ENCODE data around the gene HCRT.
A peak's percentile ranks its signal among the peaks of the same experiment; 100 is the strongest.
"Not testable (repeated sequence)": the region's sequence is repeated elsewhere in the genome, so short reads cannot be mapped to it uniquely, and the experiment has no call there.

The HCRT gene

DNA sequence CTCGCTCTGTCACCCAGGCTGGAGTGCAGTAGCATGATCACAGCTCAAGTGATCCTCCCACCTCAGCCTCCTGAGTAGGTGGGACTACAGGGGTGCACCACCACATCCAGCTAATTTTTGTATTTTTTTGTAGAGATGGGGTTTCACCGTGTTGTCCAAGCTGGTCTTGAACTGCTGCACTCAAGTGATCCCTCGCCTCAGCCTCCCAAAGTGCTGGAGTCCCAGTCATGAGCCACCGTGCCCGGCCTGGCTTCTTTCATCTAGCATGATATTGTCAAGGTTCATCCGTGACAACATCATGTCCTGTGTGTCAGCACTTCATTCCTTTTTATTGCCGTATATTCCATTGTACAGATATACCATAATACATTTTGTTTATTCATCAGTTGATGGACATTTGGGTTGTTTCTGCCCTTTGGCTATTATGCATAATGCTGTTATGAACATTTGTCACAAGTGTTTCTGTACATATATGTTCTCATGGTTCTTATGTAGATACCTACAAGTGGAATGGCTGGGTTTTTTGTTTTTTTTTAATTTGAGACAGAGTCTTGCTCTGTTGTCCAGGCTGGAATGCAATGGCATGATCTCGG lies 12.4 kb upstream of the HCRT start:
- DNase-seq = no peak

DNA sequence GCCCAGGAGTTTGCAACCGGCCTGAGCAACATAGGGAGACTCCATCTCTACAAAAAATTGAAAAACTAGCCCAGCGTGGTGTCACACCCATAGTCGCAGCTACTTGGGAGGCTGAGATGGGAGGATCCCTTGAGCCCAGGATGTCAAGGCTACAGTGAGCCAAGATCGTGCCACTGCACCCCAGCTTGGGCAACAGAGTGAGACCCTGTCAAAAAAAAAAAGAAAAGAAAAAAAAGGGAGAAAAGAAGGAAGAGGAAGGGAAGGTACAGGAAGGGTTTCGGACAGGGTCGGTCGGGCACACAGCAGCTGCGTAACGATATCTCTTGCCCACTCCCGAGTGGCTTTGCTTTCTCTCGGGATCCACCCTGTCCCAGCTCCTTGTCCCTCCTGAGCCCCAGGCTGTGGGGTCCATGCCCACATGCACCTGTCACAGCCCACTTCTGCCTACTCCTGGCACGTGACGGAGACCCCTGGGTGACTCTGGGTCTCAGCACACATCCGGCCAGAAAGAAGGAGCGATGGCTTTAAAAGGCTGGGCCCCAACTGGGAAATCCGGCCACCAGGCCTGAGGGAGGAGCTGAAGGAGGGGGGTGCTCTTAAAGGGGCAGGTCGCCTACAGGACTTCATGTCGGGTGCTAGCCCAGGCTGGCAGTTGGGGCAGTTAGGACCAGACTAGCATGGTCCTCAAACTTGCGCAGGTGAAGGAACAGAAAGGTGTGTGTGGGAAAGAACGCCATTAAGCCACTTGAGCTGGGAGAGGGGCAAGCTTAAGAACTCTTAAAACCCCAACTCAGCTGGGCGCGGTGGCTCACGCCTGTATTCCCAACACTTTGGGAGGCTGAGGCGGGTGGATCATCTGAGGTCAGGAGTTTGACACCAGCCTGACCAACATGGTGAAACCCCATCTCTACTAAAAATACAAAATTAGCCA lies 9.0 kb upstream of the HCRT start, which contains the start of gene GHDC:
TSS of gene GHDC (minus strand) at position 526 of the 931 bp plus-strand sequence. CDS start 913 bp downstream, outside the sequence.
- peak; percentile 81 for DNase-seq

DNA sequence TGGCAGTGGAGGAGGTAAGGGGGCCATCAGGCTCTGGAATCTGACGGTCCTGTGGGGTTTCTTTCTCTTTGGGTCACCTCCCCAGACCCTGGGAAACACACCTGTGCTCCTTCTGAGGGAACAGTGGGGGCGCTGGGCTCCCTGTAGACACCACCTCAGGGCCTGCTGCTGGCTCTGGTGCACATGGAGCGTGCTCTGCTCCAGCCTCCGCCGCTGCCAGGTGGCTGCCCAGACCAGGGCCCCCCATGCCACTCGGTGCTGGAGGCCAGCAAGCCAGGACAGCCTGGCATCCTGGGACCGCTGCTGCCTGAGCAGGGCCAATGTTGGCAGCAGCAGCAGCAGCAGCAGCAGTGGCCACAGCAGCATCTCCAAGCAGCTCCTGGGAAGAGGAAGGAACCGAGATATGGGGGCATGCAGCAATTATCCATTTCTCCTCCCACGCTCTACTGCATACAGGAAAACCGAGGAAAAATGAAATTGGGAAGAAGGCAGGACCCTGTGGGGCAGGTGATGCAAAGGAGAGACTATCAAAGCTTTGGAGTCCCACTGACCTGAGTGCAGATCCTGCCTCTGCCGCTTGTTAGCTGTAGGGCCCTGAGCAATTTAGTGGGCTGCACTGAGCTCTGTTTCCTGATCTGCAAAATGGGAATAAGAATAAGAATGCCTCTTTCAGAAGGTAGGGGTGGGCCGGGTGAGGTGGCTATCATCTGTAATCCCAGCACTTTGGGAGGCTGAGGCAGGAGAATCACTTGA lies 8.1 kb upstream of the HCRT start:
- no peak for DNase-seq

DNA sequence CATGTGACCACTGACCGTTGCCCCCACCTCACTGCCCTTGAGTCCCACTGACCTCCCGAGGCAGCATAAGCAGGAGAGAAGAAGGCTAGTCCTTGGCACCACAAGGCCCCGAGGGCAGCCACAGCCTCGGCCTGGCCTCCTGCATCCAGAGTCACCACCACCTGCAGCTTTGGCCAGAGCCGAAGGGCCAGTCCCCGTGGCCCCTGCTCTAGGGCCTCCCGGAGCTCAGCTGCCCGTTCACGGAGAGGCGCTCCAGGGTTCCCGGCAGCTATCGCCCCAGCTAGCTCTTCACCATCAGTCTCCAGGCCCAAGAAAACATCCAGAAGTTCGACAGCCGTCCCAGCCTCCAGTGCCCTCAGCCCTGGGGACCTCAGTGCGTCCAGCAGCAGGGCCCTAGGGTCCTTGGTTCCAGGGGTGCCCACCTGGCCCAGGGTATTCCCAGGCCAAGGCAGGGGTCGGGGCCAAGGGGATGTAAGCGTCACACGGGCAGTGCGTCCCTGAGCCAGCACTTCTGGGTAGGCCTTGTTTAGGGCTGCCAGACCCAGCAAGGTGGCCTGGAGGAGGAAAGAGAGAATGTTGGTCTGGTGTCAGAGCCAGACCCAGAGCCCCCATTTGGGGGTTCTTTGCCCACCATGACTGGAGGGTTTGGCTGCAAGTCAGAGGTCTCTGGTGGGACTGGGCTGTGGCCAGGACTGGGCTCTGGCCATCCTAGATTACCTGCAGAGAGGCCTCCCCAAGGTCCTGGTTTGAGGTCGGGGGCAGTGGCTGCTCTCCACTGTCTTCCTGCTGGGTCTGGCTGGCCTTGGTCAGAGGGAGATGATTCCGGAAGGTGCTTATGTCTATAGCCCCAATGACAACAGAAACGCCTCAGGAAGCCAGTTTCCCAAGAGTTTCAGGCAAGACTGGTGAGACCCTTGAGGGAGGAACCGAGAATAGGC lies 7.2 kb upstream of the HCRT start:
- DNase-seq = no peak

DNA sequence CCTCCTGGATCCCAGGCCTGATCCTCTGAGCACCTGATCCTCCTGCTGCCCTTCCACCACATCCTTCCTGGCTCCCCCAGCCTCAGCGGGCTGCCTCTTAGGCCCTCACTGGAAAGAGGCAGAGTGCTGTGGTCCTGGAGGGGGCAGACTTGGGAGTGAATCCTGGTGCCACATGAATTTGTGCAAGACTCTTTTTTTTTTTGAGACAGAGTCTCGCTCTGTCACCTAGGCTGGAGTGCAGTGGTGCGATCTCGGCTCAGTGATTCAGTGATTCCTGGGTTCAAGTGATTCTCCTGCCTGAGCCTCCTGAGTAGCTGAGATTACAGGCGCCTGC lies 6.0 kb upstream of the HCRT start:
- no peak for DNase-seq

DNA sequence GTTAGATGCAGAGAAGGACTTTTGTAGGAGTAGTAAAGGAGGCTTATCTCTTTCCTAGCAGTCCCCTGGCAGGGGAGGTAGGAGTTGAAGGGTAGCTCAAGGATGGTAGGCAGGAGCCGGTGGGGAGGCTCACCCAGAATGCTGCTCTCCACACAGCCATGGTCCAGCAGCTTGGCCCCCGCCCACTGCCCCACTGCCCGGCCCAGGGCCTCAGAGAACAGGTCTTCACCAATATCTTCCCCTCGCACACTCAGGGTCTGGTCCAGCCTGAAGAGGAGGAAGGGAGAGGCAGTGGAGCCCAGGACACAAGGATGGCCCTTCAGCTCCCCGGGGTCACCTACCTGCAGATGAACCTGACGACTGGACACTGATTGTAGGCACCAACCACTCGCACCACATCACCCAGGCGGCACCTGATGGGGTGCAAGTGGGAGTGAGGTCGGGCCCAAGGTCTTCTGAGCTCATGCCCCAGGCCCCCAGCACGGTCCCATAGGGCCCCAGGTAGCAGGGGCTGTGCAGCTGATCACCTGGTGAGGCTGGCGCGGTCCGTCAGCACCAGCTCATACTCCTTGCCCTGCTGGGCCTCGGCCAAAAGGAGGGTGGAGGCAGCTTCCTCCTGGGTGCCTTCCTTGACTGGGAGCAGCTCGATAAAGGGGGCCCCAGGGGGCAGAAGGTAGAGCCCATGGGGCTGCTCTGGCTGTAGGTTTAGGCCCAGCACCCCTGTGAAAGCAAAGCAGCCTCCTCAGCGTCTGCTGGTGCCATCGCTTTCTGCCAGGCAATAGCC lies 5.4 kb upstream of the HCRT start:
- DNase-seq = no peak

DNA sequence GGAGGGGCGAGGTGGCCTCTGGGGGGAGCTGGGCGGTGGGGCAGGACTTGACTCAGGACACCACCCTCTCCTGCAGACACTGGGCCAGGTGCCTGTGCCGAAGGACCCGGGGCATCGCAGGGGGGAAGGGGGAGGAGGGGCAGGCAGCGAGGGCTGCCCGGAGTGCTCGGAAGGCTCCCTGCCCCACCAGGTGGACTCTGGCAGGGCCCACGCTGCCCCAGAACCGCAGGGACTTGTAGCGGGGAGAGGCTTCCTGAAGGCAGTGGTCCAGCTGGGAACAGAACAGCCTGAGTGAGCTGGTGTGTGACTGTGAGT lies 4.4 kb upstream of the HCRT start:
- DNase-seq = no peak

DNA sequence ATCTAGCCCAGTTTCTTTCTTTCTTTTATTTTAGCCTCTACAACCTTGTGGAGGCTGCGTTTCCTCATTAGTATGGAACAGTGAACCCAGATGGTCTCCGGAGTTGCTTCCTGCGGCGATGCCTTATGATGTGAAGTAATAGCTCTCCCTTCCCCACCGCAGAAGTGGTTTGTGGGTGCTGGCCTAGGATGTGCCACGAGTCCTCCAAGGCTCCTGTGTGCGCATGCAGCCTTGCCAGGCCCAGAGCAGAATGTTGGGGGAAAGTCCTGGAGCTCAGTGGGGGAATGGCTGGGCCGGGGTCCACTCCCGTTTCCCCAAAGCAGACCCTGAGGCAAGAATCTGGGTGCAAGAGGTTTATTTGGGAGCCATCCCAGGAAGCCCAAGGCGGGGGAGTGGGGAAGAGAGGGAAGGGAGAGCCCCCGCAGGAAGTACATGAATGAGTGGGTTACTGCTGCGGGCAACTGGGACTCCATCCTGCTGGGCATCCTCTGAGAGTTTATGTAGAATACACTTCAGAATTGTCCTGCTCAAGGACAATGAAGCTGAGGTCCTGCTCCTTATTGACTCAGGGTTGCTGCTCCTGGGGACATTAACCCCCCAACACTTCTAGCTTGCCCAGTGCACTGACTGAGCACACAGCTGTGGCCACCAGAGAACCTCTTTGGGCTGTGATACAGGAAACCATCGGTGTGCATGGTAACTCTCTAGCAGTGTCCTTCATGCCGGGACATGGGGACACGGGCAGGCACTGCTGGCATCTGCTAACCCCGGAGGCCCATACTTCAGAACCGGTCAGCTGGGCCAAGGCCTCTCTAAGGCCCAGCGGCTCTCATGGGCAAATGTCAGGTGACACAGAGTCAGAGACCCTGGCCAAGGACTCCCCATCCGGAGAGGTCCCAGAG lies 3.7 kb upstream of the HCRT start:
- DNase-seq = no peak

DNA sequence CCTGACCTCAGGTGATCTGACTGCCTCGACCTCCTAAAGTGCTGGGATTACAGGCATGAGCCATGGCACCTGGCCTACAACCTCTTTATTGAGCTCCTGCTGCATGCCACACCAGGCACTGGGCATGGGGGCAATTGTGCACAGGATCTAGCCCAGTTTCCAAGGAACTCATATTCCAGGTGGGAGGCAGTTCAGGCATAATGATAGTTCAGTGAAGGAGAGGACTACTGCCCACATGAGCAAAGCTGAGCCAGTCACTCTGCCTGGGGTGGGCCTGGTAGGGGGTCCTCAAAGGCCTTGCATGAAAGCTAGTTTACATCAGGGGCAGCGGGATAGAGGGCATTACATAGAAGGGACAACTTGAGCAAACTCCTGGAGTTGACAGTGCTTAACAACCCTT lies 2.6 kb upstream of the HCRT start:
- no peak for DNase-seq

DNA sequence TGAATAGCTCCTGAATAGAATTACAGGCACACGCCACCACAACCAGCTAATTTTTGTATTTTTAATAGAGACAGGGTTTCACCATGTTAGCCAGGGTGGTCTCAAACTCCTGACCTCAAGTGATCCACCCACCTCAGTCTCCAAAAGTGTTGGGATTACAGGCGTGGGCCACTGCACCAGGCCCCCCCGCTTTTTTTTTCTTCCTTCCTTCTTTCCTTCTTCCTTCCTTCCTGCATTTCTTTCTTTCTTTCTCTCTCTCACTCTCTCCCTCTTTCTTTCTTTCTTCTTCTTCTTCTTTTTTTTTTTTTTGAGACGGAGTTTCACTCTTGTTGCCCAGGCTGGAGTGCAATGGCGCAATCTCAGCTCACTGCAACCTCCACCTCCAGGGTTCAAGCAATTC lies 939 bp upstream of the HCRT start:
- not testable (repeated sequence) for DNase-seq

DNA sequence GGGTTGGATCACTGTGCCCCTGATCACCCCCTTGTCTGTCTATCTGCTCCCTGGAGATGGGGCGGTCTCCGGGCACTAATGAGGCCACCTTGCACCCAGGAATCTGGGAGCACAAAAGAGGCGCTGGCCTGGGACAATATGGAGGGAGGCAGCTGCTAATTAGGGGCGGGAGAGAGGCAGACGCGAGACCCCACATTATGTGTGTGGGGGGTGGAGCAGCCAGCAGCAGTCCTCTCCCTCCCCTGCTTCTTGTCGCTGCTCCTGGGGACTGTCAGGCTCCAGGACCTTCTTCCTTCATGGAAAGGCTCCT lies 324 bp upstream of the HCRT start:
- no peak for DNase-seq

DNA sequence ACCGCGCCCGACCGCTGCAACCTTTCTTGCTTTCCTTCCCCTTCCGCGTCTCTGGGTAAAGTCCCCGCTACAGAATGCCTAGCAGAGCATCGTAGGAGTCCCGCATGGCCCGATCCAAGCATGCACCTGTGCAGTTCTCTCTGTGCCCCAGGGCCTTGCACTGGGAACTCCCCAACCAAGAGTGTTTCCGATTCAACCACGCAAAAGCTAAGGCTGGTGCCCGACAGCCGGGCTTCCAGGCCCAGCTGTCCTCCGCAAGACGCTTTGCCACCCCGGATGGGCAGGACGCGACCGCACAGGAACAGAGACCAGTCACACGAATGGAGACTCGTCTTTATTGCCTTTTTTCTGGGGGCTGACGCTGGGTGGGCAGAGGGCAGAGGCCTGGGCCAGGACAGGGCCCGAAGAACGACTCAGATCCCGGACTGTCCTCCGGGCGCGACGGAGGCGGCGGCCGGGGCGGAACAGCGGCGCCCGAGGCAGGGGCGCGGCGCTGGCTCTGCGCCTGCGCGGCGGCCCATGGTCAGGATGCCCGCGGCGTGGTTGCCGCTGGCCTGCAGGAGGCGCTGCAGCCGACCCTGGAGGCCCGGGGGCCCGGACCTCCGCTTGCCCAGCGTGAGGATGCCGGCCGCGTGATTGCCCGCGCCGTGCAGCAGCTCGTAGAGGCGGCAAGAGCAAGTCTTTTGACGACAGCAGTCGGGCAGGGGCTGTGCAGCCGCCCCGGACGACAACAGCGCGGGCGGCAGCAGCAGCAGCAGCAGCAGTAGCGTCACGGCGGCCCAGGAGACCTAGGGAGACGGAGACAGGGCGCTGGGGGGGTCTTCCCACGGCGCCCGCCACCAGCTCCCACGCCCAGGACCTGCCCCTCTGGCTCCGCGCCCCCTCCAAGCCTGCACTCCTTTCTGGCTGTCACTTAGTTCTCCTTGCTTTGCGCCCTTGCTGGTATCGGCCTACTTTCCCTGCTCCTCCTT lies 1.2 kb downstream of the HCRT start:
- peak; percentile 68 for DNase-seq

DNA sequence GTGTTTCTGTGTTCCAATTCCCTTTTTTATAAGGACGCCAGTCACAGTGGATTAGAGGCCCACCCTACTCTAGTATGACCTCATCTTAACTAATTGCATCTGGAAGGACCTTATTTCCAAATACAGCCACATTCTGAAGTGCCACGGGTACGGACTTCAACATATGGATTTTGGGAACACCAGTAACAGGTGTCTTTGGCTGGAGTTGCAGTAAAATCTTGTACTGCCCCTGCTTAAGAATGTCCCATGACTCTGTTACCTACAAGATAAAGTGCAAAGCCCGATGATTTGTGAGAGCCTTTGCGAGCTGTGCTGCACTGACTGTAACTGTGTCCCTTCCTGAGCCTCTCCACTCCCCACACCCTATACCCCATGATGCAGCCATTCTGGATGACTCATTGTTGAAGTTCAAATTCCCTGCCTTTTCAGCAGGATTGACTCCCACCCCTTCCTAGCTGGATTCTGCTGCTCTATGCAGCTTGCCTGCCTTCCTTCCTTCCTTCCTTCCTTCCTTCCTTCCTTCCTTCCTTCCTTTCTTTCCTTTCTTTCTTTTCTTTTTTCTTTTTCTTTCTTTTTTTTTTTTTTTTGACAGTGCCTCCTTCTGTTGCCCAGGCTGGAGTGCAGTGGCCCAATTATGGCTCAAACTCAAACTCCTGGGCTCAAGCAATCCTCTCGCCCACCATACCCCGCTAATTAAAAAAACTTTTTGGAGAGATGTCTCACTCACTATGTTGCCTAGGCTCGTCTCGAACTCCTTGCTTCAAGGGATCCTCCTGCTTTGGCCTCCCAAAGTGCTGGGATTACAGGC lies 2.1 kb downstream of the HCRT start:
- no peak for DNase-seq

DNA sequence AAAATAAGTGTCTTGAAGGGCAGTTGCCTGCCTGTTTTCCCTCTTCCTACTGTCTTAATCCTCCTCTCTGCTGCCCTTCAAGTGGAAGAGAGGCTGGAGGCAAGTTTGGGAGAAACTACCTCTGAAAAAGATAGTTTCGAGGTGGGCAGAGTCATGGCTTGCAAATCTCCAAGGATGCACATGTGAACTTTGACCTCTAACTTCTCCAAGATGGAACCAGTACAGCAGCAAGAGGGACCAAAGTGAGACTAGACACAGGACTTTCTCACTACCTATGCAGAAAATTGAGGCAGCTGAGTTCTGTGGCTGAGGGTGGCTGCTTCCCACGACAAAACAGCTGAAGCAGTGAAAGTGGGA lies 3.4 kb downstream of the HCRT start:
- no peak for DNase-seq

DNA sequence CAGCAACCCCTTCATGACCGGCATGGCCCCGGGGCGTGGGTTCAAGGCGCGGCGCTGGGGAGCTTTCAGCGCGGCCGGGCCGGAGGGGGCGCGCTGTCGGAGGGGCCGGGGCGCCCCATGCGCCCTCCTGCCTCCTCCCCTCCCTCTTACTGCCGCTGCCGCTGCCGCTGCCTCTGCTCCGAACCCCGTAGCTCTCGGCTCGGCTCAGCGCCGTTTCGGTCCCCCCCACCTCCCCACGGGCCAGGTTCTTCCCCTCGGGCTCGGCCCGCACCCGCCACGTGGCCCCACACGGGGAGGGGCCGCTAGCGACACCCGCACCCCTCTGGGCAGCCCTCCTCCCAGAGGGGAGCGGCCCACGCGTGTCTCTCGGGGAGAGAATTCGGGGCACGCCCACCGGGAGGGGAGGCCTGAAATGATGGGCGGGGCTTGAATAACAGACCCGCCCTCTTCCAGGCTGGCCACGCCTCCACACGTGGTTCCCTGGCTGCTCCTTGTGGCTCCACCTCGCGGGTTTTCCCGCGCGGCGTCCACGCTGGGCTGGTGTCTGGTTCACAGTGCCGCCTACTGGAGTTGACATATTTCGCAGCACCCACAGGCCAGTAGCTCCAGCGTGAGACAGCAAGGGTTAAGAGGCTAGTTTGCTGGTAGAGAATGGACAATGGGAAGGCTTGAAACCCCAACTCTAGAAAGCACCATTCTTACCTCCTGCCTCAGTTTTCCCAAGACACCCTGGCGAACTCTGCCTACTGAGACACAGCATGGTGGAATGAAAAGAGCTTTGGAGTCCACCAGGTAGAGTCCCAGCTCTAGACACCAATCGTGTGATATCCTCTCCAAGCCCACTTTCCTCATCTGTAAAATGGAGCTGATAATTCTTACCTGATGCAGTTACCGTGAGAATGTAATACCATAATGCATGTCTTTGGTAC lies 4.1 kb downstream of the HCRT start, which contains the start of gene KCNH4:
TSS of gene KCNH4 (minus strand) at position 221 of the 929 bp plus-strand sequence. CDS start at position 24, 197 bp downstream.
- DNase-seq = peak; percentile 74

DNA sequence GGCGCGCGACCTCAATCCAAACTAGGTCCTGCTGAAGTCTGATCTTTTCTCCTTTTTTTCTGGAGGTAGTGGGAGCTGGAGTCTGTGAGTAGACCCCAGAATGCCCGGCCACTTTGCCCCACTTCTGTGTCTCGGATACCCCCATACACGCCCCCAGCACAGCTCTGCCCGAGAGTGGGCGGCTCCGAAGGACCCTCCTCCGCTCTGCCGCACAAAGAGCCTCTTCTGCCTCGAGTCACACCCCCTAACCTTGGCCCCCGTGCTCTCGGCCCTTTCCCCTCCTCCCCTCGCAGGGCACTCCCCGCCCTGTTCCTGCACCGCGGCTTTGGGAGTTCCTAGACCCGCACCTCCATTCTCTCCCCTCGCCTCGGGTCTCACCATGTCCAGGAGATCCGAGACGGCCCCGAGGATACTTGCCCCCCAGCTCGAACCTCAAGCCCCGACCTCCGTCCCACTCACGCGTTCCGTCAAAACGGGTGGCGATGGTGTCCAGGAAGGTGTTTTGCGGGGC lies 4.8 kb downstream of the HCRT start:
- DNase-seq = no peak

DNA sequence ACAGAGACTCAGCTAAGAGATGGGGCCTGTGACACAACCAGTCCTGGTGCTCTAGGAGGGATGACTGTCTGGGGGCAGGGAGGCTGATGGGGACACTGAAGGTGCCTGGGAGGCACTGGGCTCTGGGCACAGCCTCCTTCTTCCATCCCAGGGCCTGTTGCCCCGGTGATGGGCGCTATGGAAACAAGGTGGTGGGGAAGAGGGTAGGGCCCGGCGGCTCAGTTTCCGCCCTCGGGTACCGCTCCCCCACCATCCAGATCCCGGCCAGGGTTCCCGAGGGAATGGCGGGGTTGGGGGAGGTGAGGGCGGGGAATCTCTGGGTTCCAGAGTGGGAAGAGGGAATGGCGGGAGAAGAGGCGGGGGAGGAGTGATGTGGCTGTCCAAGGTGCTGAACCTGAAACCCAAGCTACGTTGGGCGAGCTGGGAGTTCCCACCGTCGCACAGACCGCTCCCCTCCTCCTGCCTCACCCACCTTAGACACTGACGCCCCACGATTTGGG lies 5.3 kb downstream of the HCRT start:
- DNase-seq = peak; percentile 18
